CD4-positive, CD25-positive, alpha-beta regulatory T cell (primary cell): Measurements from ENCODE around the gene TXNDC11. TPM values are rescaled to one million over a fixed set of nuclear protein-coding genes. Genes with fewer than 3 reads are reported as not detected.
A peak's percentile ranks its signal among the peaks of the same experiment; 100 is the strongest.

Experiments
- ATAC-seq, 2 donors: fragments of 150-1000 bp; cut with Tn5 transposase; one replicate each; pipeline ENCODE4 v1.10.0; 2021; ENCODE audit warnings: low read depth in 2 of 2, moderate number of reproducible peaks in 2 of 2, moderate library complexity in 1 of 2
- DNase-seq, 3 donors: peaks; one replicate each; pipeline versions ENCODE4 v3.0.0 to v3.0.0-alpha.2; 2012 to 2022; ENCODE audit warnings: mixed read lengths in 1 of 3
- H3K27ac ChIP-seq: one replicate; pipeline ENCODE4 v1.7.0; 2013; ENCODE audit warnings: mild to moderate bottlenecking, low read length; ENCODE audit not compliant: insufficient read depth, poor library complexity, severe bottlenecking
- H3K27me3 ChIP-seq: one replicate; pipeline ENCODE4 v1.7.0; 2013; ENCODE audit warnings: low read length; ENCODE audit not compliant: control insufficient read depth, insufficient read depth
- H3K36me3 ChIP-seq: one replicate; pipeline ENCODE4 v1.7.0; 2013; ENCODE audit warnings: mild to moderate bottlenecking, low read length, moderate library complexity; ENCODE audit not compliant: control insufficient read depth, insufficient read depth
- H3K4me1 ChIP-seq: 2 replicates; pipeline ENCODE4 v1.7.0; 2013; ENCODE audit warnings: mild to moderate bottlenecking, low read length; ENCODE audit not compliant: insufficient read depth, control insufficient read depth, poor library complexity, severe bottlenecking
- H3K4me3 ChIP-seq: one replicate; pipeline ENCODE4 v1.7.0; 2013; ENCODE audit warnings: low read depth, mild to moderate bottlenecking, low read length, moderate library complexity
- H3K9me3 ChIP-seq, 2 experiments: 1 replicate in 1 of 2; 2 replicates in 1 of 2; pipeline ENCODE4 v1.7.0; 2013; ENCODE audit warnings: low read length in 2 of 2, mild to moderate bottlenecking in 1 of 2, moderate library complexity in 1 of 2; ENCODE audit not compliant: control insufficient read depth in 2 of 2
- H3K27ac Mint-ChIP-seq, 3 donors: one replicate each; pipeline ENCODE4 v1.8.0; 2020 to 2022; ENCODE audit warnings: mild to moderate bottlenecking in 3 of 3, mixed read lengths in 3 of 3, moderate library complexity in 2 of 3
- H3K27me3 Mint-ChIP-seq: one replicate; pipeline ENCODE4 v1.8.0; 2022; ENCODE audit warnings: mild to moderate bottlenecking, mixed read lengths
- H3K36me3 Mint-ChIP-seq: one replicate; pipeline ENCODE4 v1.8.0; 2020; ENCODE audit warnings: mixed read lengths
- H3K4me1 Mint-ChIP-seq, 4 donors: one replicate each; pipeline ENCODE4 v1.8.0; 2020 to 2022; ENCODE audit warnings: mixed read lengths in 4 of 4, mild to moderate bottlenecking in 1 of 4
- H3K4me3 Mint-ChIP-seq, 4 donors: one replicate each; pipeline ENCODE4 v1.8.0; 2020 to 2022; ENCODE audit warnings: mild to moderate bottlenecking in 4 of 4, mixed read lengths in 4 of 4, moderate library complexity in 3 of 4
- H3K9me3 Mint-ChIP-seq, 7 donors: one replicate each; pipeline ENCODE4 v1.8.0; 2020 to 2022; ENCODE audit warnings: mixed read lengths in 7 of 7, mild to moderate bottlenecking in 3 of 7, moderate library complexity in 2 of 7
- polyA plus RNA-seq, 4 donors: library from polyadenylated mRNA; unstranded; fragments of 300-500 nt; fragmentation: Illumina TruSeq; gene quantifications; one replicate each; pipeline ENCODE4 v1.2.3, GENCODE V29; 2021
- total RNA-seq: library from RNA; stranded (reverse); gene quantifications from one replicate; pipeline ENCODE4 v1.2.3, GENCODE V29; 2022

The TXNDC11 gene
- total and polyA plus RNA-seq, 5 donors from 2014 or later = 64.9 to 178 (median 71.3) TPM

- Mint-ChIP-seq H3K27ac (peak overlapping the region; percentile 96 to 100 (median 100)), H3K4me3 (peak overlapping the region; percentile 76 to 94 (median 88)), H3K9me3 (no peaks in the 10 kb centered on the region), H3K27me3 (peaks cover 4% of the 10 kb centered on the region), H3K4me1 (peaks cover 24 to 64% (median 43%) of the 10 kb centered on the region in 4 donors), H3K36me3 (peaks cover 19% of the 10 kb centered on the region)
- Histone ChIP-seq H3K4me1 (peaks cover 62% of the 10 kb centered on the region), H3K4me3 (peak overlapping the region; percentile 90), H3K27ac (peak overlapping the region; percentile 99), H3K9me3 (no peaks in the 10 kb centered on the region), H3K36me3 (peaks cover 34% of the 10 kb centered on the region), H3K27me3 (no peaks in the 10 kb centered on the region)
- ATAC-seq = no peak
- no peak for DNase-seq
Observed at GRCh38 chr16:11781773-11782172, 39.1 kb upstream of the TXNDC11 start.

DNA sequence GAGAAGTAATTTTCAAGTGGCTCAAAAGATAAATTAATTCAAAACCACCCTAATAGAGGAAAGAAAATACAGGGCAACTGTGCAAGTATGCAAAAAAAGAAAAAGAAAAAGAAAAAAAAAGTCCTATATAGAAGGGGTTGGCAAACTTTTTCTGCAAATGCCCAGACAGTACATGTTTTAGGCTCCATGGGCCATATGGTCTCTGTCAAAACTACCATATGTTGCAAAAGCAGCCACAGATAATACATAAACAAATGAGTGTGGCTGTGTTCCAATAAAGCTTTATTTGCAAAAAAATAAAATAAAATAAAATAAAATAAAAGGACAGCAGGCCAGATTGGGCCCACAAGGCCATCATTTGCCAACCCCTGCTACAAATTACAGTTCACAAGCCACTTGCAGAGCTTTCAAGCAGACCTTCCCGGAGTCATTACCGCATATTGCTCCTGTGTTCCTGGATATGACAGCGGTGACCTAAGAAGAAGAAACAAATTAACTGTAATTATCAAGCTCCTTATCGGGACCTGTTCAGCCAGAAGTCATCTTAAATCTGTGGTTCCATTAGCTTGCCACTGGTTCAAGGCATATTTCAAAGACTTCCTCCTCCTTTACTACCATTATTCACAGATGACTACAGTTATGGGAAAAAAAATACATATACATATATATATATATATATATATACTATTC is 38.5 kb upstream of the TXNDC11 start:
- H3K27me3 ChIP-seq = no peaks in the 10 kb centered on the region
- Mint-ChIP-seq H3K36me3 (peaks cover 24% of the 10 kb centered on the region), H3K27me3 (peaks cover 4% of the 10 kb centered on the region), H3K9me3 (no peaks in the 10 kb centered on the region), H3K4me1 (peaks cover 18 to 57% (median 36%) of the 10 kb centered on the region in 4 donors), H3K27ac (peak overlapping the region; percentile 96 to 100 (median 100)), H3K4me3 (peak overlapping the region in 3 of 4 donors; percentile 85 to 94 (median 90))
- DNase-seq = no peak
- H3K27ac ChIP-seq = peak overlapping the region; percentile 99
- no peak for ATAC-seq
- H3K4me3 ChIP-seq = no peak overlapping the region
- H3K9me3 ChIP-seq = no peaks in the 10 kb centered on the region
- H3K4me1 ChIP-seq = peaks cover 55% of the 10 kb centered on the region
- peaks cover 38% of the 10 kb centered on the region for H3K36me3 ChIP-seq

DNA sequence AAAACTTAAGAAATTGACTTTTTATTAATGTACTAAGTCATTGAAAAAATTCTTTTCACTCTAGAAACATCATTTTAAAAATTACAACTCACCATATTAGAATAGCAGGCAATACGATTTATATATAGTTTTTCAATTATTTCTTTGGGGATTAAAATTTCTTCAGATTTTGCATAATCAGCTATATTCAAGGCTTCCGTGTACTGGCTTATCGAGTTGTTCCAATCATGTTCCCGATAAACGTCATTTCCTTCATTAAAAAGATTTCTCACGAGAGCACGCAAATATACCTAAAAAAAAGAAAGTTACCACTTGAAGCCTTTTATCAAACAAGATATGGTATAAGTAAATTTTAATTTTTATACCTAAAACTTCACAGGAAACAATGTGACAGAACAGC is 36.4 kb upstream of the TXNDC11 start:
- H3K27me3 ChIP-seq = no peaks in the 10 kb centered on the region
- H3K4me3 Mint-ChIP-seq = no peak overlapping the region
- H3K36me3 Mint-ChIP-seq = peaks cover 33% of the 10 kb centered on the region
- peak overlapping the region in 1 of 3 donors; percentile 62 for H3K27ac Mint-ChIP-seq
- peaks cover 54% of the 10 kb centered on the region for H3K36me3 ChIP-seq
- peak overlapping the region; percentile 37 for H3K27ac ChIP-seq
- no peak overlapping the region for H3K4me3 ChIP-seq
- peaks cover 22 to 53% (median 39%) of the 10 kb centered on the region in 4 donors for H3K4me1 Mint-ChIP-seq
- DNase-seq = no peak
- ATAC-seq = no peak
- H3K9me3 Mint-ChIP-seq = no peaks in the 10 kb centered on the region
- H3K4me1 ChIP-seq = peaks cover 44% of the 10 kb centered on the region
- H3K9me3 ChIP-seq = no peaks in the 10 kb centered on the region
- H3K27me3 Mint-ChIP-seq = peaks cover 4% of the 10 kb centered on the region

DNA sequence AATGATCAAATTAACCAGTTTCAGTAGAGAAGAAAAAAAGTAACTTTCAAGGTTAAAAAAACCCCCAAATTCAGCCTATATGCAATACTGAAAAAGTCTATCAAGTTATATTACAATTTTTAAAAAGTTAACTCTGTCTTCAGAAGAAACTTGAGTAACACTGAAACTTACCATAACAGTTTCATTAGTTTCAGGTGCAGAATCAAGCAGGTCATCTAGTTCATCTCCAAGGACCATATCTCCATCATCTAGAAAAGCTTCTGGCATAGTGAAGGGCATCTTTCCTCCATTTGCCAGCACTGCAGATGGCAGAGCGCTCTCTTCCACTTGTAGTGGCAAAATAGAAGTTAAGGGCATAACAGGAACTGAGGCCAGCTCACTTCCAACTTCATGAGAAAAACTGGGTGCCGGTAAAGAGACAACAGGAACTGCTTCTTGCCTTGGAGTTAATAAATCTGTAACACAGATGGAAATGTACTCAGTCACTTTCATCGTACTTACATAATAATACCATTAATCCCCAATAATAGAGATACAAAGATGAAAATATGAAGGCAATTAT is 31.5 kb upstream of the TXNDC11 start:
- H3K4me1 ChIP-seq = peaks cover 17% of the 10 kb centered on the region
- H3K4me3 Mint-ChIP-seq = peak overlapping the region in 2 of 4 donors; percentile 58 to 73
- peaks cover 16 to 36% (median 25%) of the 10 kb centered on the region in 4 donors for H3K4me1 Mint-ChIP-seq
- peak overlapping the region in 2 of 3 donors; percentile 47 to 84 for H3K27ac Mint-ChIP-seq
- H3K36me3 Mint-ChIP-seq = peaks cover 43% of the 10 kb centered on the region
- peak overlapping the region; percentile 33 for H3K4me3 ChIP-seq
- H3K9me3 Mint-ChIP-seq = no peaks in the 10 kb centered on the region
- no peaks in the 10 kb centered on the region for H3K27me3 Mint-ChIP-seq
- DNase-seq = peak in 1 of 3 donors; percentile 53
- peaks cover 75% of the 10 kb centered on the region for H3K36me3 ChIP-seq
- no peaks in the 10 kb centered on the region for H3K27me3 ChIP-seq
- peak overlapping the region; percentile 56 for H3K27ac ChIP-seq
- H3K9me3 ChIP-seq = no peaks in the 10 kb centered on the region
- ATAC-seq = no peak

DNA sequence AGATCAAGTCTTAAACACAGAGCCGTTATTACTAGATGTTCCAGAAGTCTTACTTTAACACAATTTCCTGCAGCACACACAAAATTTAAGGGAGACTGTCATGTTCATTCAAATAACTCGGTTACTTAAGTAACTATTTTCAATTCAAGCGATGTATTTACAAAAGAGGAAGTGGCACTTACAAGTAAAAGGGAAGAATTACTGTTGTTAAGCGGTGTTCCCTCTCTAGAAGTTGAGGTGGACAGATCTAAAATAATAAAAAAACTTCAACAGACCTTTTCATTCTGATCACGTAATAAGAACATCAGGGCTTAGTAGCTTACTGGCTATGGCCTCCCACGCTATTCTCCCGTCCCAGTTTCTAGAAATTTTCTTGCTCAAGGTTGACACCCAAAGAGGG is 26.2 kb upstream of the TXNDC11 start:
- Histone ChIP-seq H3K27ac (peak overlapping the region; percentile 74), H3K27me3 (no peaks in the 10 kb centered on the region), H3K4me3 (peak overlapping the region; percentile 78), H3K36me3 (peaks cover 76% of the 10 kb centered on the region), H3K9me3 (no peaks in the 10 kb centered on the region), H3K4me1 (peaks cover 17% of the 10 kb centered on the region)
- peaks cover 47% of the 10 kb centered on the region for H3K36me3 Mint-ChIP-seq
- ATAC-seq = peak; percentile 40 to 48
- H3K27ac Mint-ChIP-seq = peak overlapping the region; percentile 84 to 95 (median 84)
- no peaks in the 10 kb centered on the region for H3K27me3 Mint-ChIP-seq
- DNase-seq = peak in 1 of 3 donors; percentile 65
- H3K4me3 Mint-ChIP-seq = peak overlapping the region; percentile 15 to 74 (median 70)
- no peaks in the 10 kb centered on the region for H3K9me3 Mint-ChIP-seq
- peaks cover 21 to 43% (median 27%) of the 10 kb centered on the region in 4 donors for H3K4me1 Mint-ChIP-seq

GRCh38 chr16:11762431-11762830 is 19.8 kb upstream of the TXNDC11 start:
- DNase-seq = no peak
- H3K27ac ChIP-seq = no peak overlapping the region
- H3K9me3 ChIP-seq = no peaks in the 10 kb centered on the region
- no peaks in the 10 kb centered on the region for H3K27me3 ChIP-seq
- peaks cover 92% of the 10 kb centered on the region for H3K36me3 ChIP-seq
- peaks cover 0 to 18% (median 5%) of the 10 kb centered on the region in 4 donors for H3K4me1 Mint-ChIP-seq
- ATAC-seq = no peak
- no peak overlapping the region for H3K4me3 ChIP-seq
- H3K9me3 Mint-ChIP-seq = no peaks in the 10 kb centered on the region
- no peak overlapping the region for H3K4me3 Mint-ChIP-seq
- H3K36me3 Mint-ChIP-seq = peaks cover 57% of the 10 kb centered on the region
- H3K4me1 ChIP-seq = no peaks in the 10 kb centered on the region
- no peaks in the 10 kb centered on the region for H3K27me3 Mint-ChIP-seq
- H3K27ac Mint-ChIP-seq = peak overlapping the region in 1 of 3 donors; percentile 12

DNA sequence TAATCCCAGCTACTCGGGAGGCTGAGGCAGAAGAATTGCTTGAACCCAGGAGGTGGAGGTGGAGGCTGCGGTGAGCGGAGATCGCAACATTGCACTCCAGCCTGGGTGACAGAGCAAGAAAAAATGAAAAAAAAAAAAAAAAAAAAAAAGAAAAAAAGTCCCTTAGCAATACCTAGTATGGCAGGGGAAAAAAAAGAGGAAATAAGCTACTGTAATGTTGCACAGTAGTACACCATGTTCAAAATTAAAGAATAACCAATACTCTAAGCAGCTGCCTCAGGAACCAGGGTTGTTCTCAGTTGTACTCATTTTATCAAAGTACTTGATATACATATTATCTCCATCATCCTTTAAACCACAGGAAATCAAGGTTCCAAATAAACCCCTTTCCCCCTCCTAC is 17.3 kb upstream of the TXNDC11 start:
- ATAC-seq = no peak
- H3K27ac Mint-ChIP-seq = peak overlapping the region in 2 of 3 donors; percentile 53 to 85
- H3K4me3 ChIP-seq = no peak overlapping the region
- H3K27me3 ChIP-seq = no peaks in the 10 kb centered on the region
- peaks cover 88% of the 10 kb centered on the region for H3K36me3 ChIP-seq
- H3K9me3 Mint-ChIP-seq = no peaks in the 10 kb centered on the region
- H3K9me3 ChIP-seq = no peaks in the 10 kb centered on the region
- H3K27me3 Mint-ChIP-seq = no peaks in the 10 kb centered on the region
- H3K27ac ChIP-seq = no peak overlapping the region
- no peaks in the 10 kb centered on the region for H3K4me1 ChIP-seq
- no peak overlapping the region for H3K4me3 Mint-ChIP-seq
- H3K4me1 Mint-ChIP-seq = peaks cover 0 to 11% (median 5%) of the 10 kb centered on the region in 4 donors
- H3K36me3 Mint-ChIP-seq = peaks cover 63% of the 10 kb centered on the region
- no peak for DNase-seq
